HEK293 (cell line): ENCODE measurements around the gene RPL36AL.

Experiments used
- BCL11A ChIP-seq: fragments of 450-650 bp; formaldehyde crosslinking; IDR thresholded peaks from 2 replicates; pipeline ENCODE4 v1.5.1; 2016; ENCODE audit warnings: low read depth, missing biosample characterization, missing genetic modification characterization
- KLF1 ChIP-seq: fragments of 450-650 bp; formaldehyde crosslinking; IDR thresholded peaks from 2 replicates; pipeline ENCODE4 v1.5.1; 2016; ENCODE audit warnings: missing biosample characterization, missing genetic modification characterization
- KLF7 ChIP-seq: fragments of 450-650 bp; formaldehyde crosslinking; IDR thresholded peaks from 2 replicates; pipeline ENCODE4 v1.5.1; 2016; ENCODE audit warnings: missing biosample characterization, missing genetic modification characterization, borderline replicate concordance
- OVOL3 ChIP-seq: fragments of 450-650 bp; formaldehyde crosslinking; IDR thresholded peaks from 2 replicates; pipeline ENCODE4 v1.5.1; 2016; ENCODE audit warnings: missing biosample characterization, missing genetic modification characterization
- SALL2 ChIP-seq: fragments of 450-650 bp; formaldehyde crosslinking; IDR thresholded peaks from 2 replicates; pipeline ENCODE4 v1.5.0; 2017; ENCODE audit warnings: missing biosample characterization, mild to moderate bottlenecking, missing genetic modification characterization, borderline replicate concordance
- YY2 ChIP-seq: fragments of 450-650 bp; formaldehyde crosslinking; IDR thresholded peaks from 2 replicates; pipeline ENCODE4 v1.5.1; 2016; ENCODE audit warnings: missing biosample characterization, missing genetic modification characterization
- ZEB2 ChIP-seq: fragments of 450-650 bp; formaldehyde crosslinking; IDR thresholded peaks from 2 replicates; pipeline ENCODE4 v1.5.1; 2016; ENCODE audit warnings: missing biosample characterization, missing genetic modification characterization
- ZFP69B ChIP-seq: fragments of 450-650 bp; formaldehyde crosslinking; IDR thresholded peaks from 2 replicates; pipeline ENCODE4 v1.5.1; 2016; ENCODE audit warnings: missing biosample characterization, missing genetic modification characterization
- ZIC2 ChIP-seq: fragments of 450-650 bp; formaldehyde crosslinking; IDR thresholded peaks from 2 replicates; pipeline ENCODE4 v1.5.1; 2016; ENCODE audit warnings: missing biosample characterization, missing genetic modification characterization
- ZNF140 ChIP-seq: fragments of 450-650 bp; formaldehyde crosslinking; IDR thresholded peaks from 2 replicates; pipeline ENCODE4 v1.5.1; 2016; ENCODE audit warnings: missing biosample characterization, missing genetic modification characterization
- ZNF157 ChIP-seq: fragments of 450-650 bp; formaldehyde crosslinking; IDR thresholded peaks from 2 replicates; pipeline ENCODE4 v1.5.1; 2016; ENCODE audit warnings: missing biosample characterization, missing genetic modification characterization
- ZNF169 ChIP-seq: fragments of 450-650 bp; formaldehyde crosslinking; IDR thresholded peaks from 2 replicates; pipeline ENCODE4 v1.5.1; 2016; ENCODE audit warnings: missing biosample characterization, missing genetic modification characterization
- ZNF239 ChIP-seq: fragments of 450-650 bp; formaldehyde crosslinking; IDR thresholded peaks from 2 replicates; pipeline ENCODE4 v1.5.1; 2016; ENCODE audit warnings: missing biosample characterization, missing genetic modification characterization
- ZNF324 ChIP-seq: fragments of 450-650 bp; formaldehyde crosslinking; IDR thresholded peaks from 2 replicates; pipeline ENCODE4 v1.5.1; 2016; ENCODE audit warnings: missing biosample characterization, missing genetic modification characterization
- ZNF341 ChIP-seq: fragments of 450-650 bp; formaldehyde crosslinking; IDR thresholded peaks from 2 replicates; pipeline ENCODE4; 2016; ENCODE audit warnings: low read depth, missing biosample characterization, missing genetic modification characterization
- ZNF394 ChIP-seq: fragments of 450-650 bp; formaldehyde crosslinking; IDR thresholded peaks from 2 replicates; pipeline ENCODE4 v1.5.1; 2016; ENCODE audit warnings: missing biosample characterization, missing genetic modification characterization, mild to moderate bottlenecking, moderate library complexity, borderline replicate concordance
- ZNF501 ChIP-seq: fragments of 450-650 bp; formaldehyde crosslinking; IDR thresholded peaks from 2 replicates; pipeline ENCODE4 v1.5.1; 2016; ENCODE audit warnings: missing biosample characterization, missing genetic modification characterization
- ZNF549 ChIP-seq: fragments of 450-650 bp; IDR thresholded peaks from 2 replicates; pipeline ENCODE4 v1.5.1; 2018; ENCODE audit warnings: missing biosample characterization, missing genetic modification characterization, mild to moderate bottlenecking, inconsistent platforms, moderate library complexity
- ZNF558 ChIP-seq: fragments of 450-650 bp; formaldehyde crosslinking; IDR thresholded peaks from 2 replicates; pipeline ENCODE4 v1.5.1; 2016; ENCODE audit warnings: missing biosample characterization, missing genetic modification characterization
- ZNF670 ChIP-seq: fragments of 450-650 bp; formaldehyde crosslinking; IDR thresholded peaks from 2 replicates; pipeline ENCODE4 v1.5.1; 2016; ENCODE audit warnings: missing biosample characterization, missing genetic modification characterization, low read depth
- ZNF785 ChIP-seq: fragments of 450-650 bp; formaldehyde crosslinking; IDR thresholded peaks from 2 replicates; pipeline ENCODE4 v1.5.1; 2016; ENCODE audit warnings: missing biosample characterization, missing genetic modification characterization
- ZSCAN23 ChIP-seq: fragments of 450-650 bp; formaldehyde crosslinking; IDR thresholded peaks from 2 replicates; pipeline ENCODE4 v1.5.1; 2016; ENCODE audit warnings: missing biosample characterization, missing genetic modification characterization
- ZSCAN30 ChIP-seq: fragments of 450-650 bp; IDR thresholded peaks from 2 replicates; pipeline ENCODE4 v1.5.1; 2018; ENCODE audit warnings: missing biosample characterization, mild to moderate bottlenecking, missing genetic modification characterization, moderate library complexity
- TF ChIP-seq, protein P1 (sequence below): fragments of 450-650 bp; formaldehyde crosslinking; IDR thresholded peaks from 2 replicates; pipeline ENCODE4 v1.5.1; 2016; ENCODE audit warnings: missing biosample characterization, missing genetic modification characterization
- TF ChIP-seq, protein P2 (sequence below): fragments of 450-650 bp; formaldehyde crosslinking; IDR thresholded peaks from 2 replicates; pipeline ENCODE4 v1.5.1; 2016; ENCODE audit warnings: missing biosample characterization, missing genetic modification characterization
- TF ChIP-seq, protein P3 (sequence below): fragments of 450-650 bp; formaldehyde crosslinking; optimal IDR thresholded peaks from 2 replicates; pipeline ENCODE3; 2016; ENCODE audit warnings: missing biosample characterization, mild to moderate bottlenecking, missing genetic modification characterization
- TF ChIP-seq, protein P4 (sequence below): fragments of 450-650 bp; formaldehyde crosslinking; IDR thresholded peaks from 2 replicates; pipeline ENCODE4 v1.5.1; 2016; ENCODE audit warnings: missing biosample characterization, missing genetic modification characterization
- TF ChIP-seq, protein P5 (sequence below): fragments of 450-650 bp; formaldehyde crosslinking; IDR thresholded peaks from 2 replicates; pipeline ENCODE4 v1.5.1; 2016; ENCODE audit warnings: missing biosample characterization, missing genetic modification characterization

RPL36AL gene

DNA sequence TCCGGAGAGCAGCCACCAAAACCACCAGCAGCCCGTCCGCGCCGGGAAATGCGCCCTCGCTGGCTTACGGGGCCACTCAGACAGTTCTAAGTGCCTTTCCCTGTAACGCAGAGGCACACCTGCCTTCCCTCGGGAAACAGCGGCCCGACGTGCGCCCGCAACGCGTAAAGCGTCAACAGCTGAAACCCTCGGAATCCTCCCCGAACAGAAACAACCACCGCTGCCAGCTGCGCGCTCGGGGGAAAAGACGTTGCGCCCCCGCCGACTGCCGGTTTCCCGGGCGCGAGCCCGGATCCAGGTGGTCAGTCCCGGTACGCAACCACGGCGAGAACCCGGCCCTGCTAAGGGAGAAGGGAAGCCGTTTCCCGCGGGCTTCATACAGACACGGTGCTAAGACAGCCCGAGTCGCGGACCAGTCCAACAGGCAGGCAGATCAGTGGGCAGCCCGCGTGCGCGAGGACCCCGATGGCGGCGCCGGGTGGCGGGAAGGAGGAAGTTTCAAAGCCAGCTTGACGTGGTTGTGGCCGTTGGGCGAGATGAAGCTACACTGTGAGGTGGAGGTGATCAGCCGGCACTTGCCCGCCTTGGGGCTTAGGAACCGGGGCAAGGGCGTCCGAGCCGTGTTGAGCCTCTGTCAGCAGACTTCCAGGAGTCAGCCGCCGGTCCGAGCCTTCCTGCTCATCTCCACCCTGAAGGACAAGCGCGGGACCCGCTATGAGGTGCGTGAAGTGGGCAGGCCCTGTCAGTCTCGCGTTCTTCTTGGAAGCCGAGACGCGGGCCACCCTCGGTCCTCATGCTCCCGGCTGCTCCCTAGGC is 21.7 kb downstream of the RPL36AL start, which contains the start of gene LRR1 (continued):
- TF ChIP-seq BCL11A, result no peak
- TF ChIP-seq, protein P1, sequence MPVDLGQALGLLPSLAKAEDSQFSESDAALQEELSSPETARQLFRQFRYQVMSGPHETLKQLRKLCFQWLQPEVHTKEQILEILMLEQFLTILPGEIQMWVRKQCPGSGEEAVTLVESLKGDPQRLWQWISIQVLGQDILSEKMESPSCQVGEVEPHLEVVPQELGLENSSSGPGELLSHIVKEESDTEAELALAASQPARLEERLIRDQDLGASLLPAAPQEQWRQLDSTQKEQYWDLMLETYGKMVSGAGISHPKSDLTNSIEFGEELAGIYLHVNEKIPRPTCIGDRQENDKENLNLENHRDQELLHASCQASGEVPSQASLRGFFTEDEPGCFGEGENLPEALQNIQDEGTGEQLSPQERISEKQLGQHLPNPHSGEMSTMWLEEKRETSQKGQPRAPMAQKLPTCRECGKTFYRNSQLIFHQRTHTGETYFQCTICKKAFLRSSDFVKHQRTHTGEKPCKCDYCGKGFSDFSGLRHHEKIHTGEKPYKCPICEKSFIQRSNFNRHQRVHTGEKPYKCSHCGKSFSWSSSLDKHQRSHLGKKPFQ (tag by site-specific recombination), result no peak
- TF ChIP-seq, protein P2, sequence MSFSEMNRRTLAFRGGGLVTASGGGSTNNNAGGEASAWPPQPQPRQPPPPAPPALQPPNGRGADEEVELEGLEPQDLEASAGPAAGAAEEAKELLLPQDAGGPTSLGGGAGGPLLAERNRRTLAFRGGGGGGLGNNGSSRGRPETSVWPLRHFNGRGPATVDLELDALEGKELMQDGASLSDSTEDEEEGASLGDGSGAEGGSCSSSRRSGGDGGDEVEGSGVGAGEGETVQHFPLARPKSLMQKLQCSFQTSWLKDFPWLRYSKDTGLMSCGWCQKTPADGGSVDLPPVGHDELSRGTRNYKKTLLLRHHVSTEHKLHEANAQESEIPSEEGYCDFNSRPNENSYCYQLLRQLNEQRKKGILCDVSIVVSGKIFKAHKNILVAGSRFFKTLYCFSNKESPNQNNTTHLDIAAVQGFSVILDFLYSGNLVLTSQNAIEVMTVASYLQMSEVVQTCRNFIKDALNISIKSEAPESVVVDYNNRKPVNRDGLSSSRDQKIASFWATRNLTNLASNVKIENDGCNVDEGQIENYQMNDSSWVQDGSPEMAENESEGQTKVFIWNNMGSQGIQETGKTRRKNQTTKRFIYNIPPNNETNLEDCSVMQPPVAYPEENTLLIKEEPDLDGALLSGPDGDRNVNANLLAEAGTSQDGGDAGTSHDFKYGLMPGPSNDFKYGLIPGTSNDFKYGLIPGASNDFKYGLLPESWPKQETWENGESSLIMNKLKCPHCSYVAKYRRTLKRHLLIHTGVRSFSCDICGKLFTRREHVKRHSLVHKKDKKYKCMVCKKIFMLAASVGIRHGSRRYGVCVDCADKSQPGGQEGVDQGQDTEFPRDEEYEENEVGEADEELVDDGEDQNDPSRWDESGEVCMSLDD (tag by site-specific recombination), result no peak
- TF ChIP-seq ZEB2 (tag by site-specific recombination), result peak; percentile 77
- no peak for TF ChIP-seq ZNF157 (tag by site-specific recombination)
- TF ChIP-seq ZFP69B, result no peak
- TF ChIP-seq, protein P3, sequence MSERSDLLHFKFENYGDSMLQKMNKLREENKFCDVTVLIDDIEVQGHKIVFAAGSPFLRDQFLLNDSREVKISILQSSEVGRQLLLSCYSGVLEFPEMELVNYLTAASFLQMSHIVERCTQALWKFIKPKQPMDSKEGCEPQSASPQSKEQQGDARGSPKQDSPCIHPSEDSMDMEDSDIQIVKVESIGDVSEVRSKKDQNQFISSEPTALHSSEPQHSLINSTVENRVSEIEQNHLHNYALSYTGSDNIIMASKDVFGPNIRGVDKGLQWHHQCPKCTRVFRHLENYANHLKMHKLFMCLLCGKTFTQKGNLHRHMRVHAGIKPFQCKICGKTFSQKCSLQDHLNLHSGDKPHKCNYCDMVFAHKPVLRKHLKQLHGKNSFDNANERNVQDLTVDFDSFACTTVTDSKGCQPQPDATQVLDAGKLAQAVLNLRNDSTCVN (tag by site-specific recombination), result peak; percentile 92
- TF ChIP-seq, protein P4, sequence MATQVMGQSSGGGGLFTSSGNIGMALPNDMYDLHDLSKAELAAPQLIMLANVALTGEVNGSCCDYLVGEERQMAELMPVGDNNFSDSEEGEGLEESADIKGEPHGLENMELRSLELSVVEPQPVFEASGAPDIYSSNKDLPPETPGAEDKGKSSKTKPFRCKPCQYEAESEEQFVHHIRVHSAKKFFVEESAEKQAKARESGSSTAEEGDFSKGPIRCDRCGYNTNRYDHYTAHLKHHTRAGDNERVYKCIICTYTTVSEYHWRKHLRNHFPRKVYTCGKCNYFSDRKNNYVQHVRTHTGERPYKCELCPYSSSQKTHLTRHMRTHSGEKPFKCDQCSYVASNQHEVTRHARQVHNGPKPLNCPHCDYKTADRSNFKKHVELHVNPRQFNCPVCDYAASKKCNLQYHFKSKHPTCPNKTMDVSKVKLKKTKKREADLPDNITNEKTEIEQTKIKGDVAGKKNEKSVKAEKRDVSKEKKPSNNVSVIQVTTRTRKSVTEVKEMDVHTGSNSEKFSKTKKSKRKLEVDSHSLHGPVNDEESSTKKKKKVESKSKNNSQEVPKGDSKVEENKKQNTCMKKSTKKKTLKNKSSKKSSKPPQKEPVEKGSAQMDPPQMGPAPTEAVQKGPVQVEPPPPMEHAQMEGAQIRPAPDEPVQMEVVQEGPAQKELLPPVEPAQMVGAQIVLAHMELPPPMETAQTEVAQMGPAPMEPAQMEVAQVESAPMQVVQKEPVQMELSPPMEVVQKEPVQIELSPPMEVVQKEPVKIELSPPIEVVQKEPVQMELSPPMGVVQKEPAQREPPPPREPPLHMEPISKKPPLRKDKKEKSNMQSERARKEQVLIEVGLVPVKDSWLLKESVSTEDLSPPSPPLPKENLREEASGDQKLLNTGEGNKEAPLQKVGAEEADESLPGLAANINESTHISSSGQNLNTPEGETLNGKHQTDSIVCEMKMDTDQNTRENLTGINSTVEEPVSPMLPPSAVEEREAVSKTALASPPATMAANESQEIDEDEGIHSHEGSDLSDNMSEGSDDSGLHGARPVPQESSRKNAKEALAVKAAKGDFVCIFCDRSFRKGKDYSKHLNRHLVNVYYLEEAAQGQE (tag by site-specific recombination), result peak; percentile 60; the same call in 1 of the 2 replicates
- TF ChIP-seq ZNF558 (tag by site-specific recombination), result no peak
- TF ChIP-seq ZSCAN23 (tag by site-specific recombination), result no peak; the same call in 1 of the 2 replicates
- TF ChIP-seq KLF1 (tag by site-specific recombination), result no peak
- TF ChIP-seq SALL2 (tag by site-specific recombination), result no peak
- TF ChIP-seq YY2, result peak; percentile 91
- no peak for TF ChIP-seq ZNF670 (tag by site-specific recombination)
- no peak for TF ChIP-seq ZNF140
- TF ChIP-seq ZNF394, result peak; percentile 64; the same call in 1 of the 2 replicates
- no peak for TF ChIP-seq ZNF239
- TF ChIP-seq, protein P5, sequence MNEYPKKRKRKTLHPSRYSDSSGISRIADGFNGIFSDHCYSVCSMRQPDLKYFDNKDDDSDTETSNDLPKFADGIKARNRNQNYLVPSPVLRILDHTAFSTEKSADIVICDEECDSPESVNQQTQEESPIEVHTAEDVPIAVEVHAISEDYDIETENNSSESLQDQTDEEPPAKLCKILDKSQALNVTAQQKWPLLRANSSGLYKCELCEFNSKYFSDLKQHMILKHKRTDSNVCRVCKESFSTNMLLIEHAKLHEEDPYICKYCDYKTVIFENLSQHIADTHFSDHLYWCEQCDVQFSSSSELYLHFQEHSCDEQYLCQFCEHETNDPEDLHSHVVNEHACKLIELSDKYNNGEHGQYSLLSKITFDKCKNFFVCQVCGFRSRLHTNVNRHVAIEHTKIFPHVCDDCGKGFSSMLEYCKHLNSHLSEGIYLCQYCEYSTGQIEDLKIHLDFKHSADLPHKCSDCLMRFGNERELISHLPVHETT (tag by site-specific recombination), result 0 out of 2 replicates have a peak, but pooled peaks have one; percentile 36
- no peak for TF ChIP-seq ZNF169 (tag by site-specific recombination)
- no peak for TF ChIP-seq KLF7
- peak; percentile 54 for TF ChIP-seq ZNF341 (tag by site-specific recombination)
- TF ChIP-seq OVOL3, result no peak
- 0 out of 2 replicates have a peak, but pooled peaks have one; percentile 16 for TF ChIP-seq ZSCAN30 (tag by site-specific recombination)
- no peak for TF ChIP-seq ZIC2 (tag by site-specific recombination)
- peak; percentile 70; the same call in 1 of the 2 replicates for TF ChIP-seq ZNF324 (tag by site-specific recombination)
- TF ChIP-seq ZNF785 (tag by site-specific recombination), result 0 out of 2 replicates have a peak, but pooled peaks have one; percentile 17
- TF ChIP-seq ZNF501 (tag by site-specific recombination), result peak; percentile 88; the same call in 1 of the 2 replicates
- no peak for TF ChIP-seq ZNF549 (tag by site-specific recombination)
